Measurements from ENCODE around the gene SLBP. TPM values are rescaled to one million over a fixed set of nuclear protein-coding genes. Genes with fewer than 3 reads are reported as not detected.

SLBP gene
- total and polyA plus RNA-seq, 2 donors (not counting 1 experiment from before 2014, with no cell fraction given) = 19.4 to 31.8 TPM

DNA sequence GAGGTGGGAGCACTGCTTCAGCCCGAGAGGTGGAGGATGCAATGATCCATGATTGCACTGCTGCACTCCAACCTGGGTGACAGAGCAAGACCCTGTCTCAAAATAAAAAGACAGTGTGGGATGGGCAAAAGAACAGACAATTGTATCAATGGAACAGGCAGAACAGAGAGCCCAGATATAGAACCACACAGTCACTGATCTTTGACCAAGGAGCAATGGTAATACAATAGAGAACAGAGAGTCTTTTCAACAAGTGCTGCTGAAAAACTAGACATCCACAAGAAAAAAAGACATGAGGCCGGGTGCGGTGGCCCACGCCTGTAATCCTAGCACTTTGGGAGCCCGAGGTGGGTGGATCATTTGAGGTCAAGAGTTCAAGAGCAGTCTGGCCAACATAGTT is 33.9 kb downstream of the SLBP start:
- H3K27ac Mint-ChIP-seq = no peak overlapping the region
- Histone ChIP-seq H2AFZ (ENCODE audit: insufficient read depth, low read depth, low read length, poor library complexity, severe bottlenecking) (no peak overlapping the region), H3K27me3 (replicated peaks in 1 of 4; ENCODE audit: control extremely low read depth in 1 of 4, control insufficient read depth in 3 of 4, insufficient read depth in 4 of 4, low read length in 3 of 4) (no peaks in the 10 kb centered on the region), H3K27ac (ENCODE audit: low read length in 2 of 2) (no peak overlapping the region), H3K9me3 (ENCODE audit: control extremely low read depth in 1 of 3, control insufficient read depth in 2 of 3, insufficient read depth in 1 of 3, low read length in 2 of 3) (peaks cover 0 to 3% (median 0%) of the 10 kb centered on the region in 3 donors), H3K4me1 (ENCODE audit: control insufficient read depth in 2 of 2, insufficient read depth in 2 of 2, low read length in 2 of 2) (peaks cover 5 to 6% of the 10 kb centered on the region in 2 donors), H4K20me1 (ENCODE audit: control insufficient read depth, insufficient read depth, low read length, poor library complexity, severe bottlenecking) (no peaks in the 10 kb centered on the region), H3K9ac (ENCODE audit: low read length) (no peak overlapping the region), H3K36me3 (replicated peaks in 1 of 2; ENCODE audit: control extremely low read depth in 1 of 2, control insufficient read depth in 1 of 2, extremely low read depth in 1 of 2, insufficient read depth in 2 of 2, low read length in 1 of 2) (no peaks in the 10 kb centered on the region), H3K4me2 (replicated peaks; ENCODE audit: low read depth, low read length, poor library complexity, severe bottlenecking) (no peak overlapping the region), H3K79me2 (ENCODE audit: control insufficient read depth, insufficient read depth, low read length) (peaks cover 5% of the 10 kb centered on the region), H3K4me3 (ENCODE audit: control extremely low read depth in 1 of 5, extremely low read depth in 1 of 5, insufficient read depth in 1 of 5, low read depth in 2 of 5, low read length in 4 of 5) (no peak overlapping the region)
- ATAC-seq (ENCODE audit: low read depth) = no peak
- TF ChIP-seq, protein P1, sequence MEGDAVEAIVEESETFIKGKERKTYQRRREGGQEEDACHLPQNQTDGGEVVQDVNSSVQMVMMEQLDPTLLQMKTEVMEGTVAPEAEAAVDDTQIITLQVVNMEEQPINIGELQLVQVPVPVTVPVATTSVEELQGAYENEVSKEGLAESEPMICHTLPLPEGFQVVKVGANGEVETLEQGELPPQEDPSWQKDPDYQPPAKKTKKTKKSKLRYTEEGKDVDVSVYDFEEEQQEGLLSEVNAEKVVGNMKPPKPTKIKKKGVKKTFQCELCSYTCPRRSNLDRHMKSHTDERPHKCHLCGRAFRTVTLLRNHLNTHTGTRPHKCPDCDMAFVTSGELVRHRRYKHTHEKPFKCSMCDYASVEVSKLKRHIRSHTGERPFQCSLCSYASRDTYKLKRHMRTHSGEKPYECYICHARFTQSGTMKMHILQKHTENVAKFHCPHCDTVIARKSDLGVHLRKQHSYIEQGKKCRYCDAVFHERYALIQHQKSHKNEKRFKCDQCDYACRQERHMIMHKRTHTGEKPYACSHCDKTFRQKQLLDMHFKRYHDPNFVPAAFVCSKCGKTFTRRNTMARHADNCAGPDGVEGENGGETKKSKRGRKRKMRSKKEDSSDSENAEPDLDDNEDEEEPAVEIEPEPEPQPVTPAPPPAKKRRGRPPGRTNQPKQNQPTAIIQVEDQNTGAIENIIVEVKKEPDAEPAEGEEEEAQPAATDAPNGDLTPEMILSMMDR (IDR thresholded peaks at IDR 0.05) = no peak
- TF ChIP-seq EZH2 (IDR thresholded peaks at IDR 0.05; ENCODE audit: borderline replicate concordance, insufficient read depth, low read depth, low read length, poor library complexity, severe bottlenecking) = no peak
- intact Hi-C loops (cut with micrococcal nuclease) = no loop called here
- H3K4me1 Mint-ChIP-seq = peaks cover 6% of the 10 kb centered on the region
- no peak overlapping the region for H3K4me3 Mint-ChIP-seq
- WGBS (ENCODE audit: insufficient coverage) = 97% methylated on average over 5 of the region's 5 CpGs
- POLR2A ChIA-PET = no interaction called here
- no peaks in the 10 kb centered on the region for H3K27me3 Mint-ChIP-seq
- CTCF ChIA-PET = no interaction called here
- H3K9me3 Mint-ChIP-seq (ENCODE audit: insufficient read depth) = no peaks in the 10 kb centered on the region
- DNase-seq = no peak

DNA sequence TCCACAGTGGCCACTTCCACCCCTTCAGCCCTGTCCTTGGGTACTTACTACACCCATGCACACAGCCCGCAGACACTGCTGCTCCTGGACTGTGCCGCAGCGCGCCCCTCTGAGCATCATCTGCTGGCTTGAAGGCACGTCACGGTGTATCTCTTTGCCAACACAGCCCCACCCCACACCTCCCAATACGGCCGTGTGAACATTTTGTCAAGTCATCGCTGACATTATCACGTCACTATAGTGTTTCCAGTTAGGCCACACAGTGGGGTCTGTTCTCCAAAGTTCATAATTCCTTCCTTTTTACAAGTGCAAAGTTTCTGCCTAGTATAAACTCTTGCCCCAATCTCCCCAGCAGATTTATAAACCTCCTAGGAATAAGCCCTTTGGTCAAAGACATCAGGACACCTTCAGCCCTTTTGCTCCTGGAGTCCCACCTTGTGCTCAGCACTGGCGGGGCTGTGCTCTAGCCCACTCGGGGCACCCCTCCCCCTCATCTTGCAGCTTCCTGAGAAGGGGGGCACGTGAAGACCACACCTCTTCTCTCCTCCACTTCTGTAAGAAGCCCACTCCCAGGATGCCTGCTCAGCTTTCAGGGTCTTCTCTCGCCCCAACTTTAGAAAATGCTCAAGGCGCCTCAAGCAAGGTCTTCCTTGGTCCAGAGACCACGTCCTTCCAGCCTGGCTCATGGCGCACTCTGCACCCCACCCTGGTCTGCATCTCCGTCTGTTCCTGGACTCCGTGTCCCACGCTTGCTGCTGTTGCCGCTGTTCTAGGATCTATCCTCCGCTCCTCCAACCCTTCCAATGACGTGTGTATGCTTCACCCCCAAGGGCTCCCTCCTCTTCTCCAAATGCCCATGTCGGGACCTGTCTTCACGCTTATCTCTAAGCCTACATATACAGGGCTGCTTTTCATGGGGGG is 35.3 kb downstream of the SLBP start:
- H3K9me3 ChIP-seq (ENCODE audit: control extremely low read depth in 1 of 3, control insufficient read depth in 2 of 3, insufficient read depth in 1 of 3, low read length in 2 of 3) = peaks cover 0 to 3% (median 0%) of the 10 kb centered on the region in 3 donors
- H3K27me3 ChIP-seq (replicated peaks in 1 of 4; ENCODE audit: control extremely low read depth in 1 of 4, control insufficient read depth in 3 of 4, insufficient read depth in 4 of 4, low read length in 3 of 4) = no peaks in the 10 kb centered on the region
- H3K4me1 Mint-ChIP-seq = no peaks in the 10 kb centered on the region
- 80% methylated on average over 21 of the region's 25 CpGs for WGBS (ENCODE audit: insufficient coverage)
- CTCF ChIA-PET = interaction anchor here (1.8 kb wide), 1 partner anchor 16 kb away, joined by 6 read pairs; no protein-coding TSS in a partner anchor
- ATAC-seq (ENCODE audit: low read depth) (no peak), DNase-seq (no peak)
- no peak for TF ChIP-seq EZH2 (IDR thresholded peaks at IDR 0.05; ENCODE audit: borderline replicate concordance, insufficient read depth, low read depth, low read length, poor library complexity, severe bottlenecking)
- TF ChIP-seq, protein P1 (IDR thresholded peaks at IDR 0.05) = no peak
- no peak overlapping the region for H3K4me3 Mint-ChIP-seq
- H3K27me3 Mint-ChIP-seq = no peaks in the 10 kb centered on the region
- H3K9ac ChIP-seq (ENCODE audit: low read length) = no peak overlapping the region
- H3K36me3 ChIP-seq (replicated peaks in 1 of 2; ENCODE audit: control extremely low read depth in 1 of 2, control insufficient read depth in 1 of 2, extremely low read depth in 1 of 2, insufficient read depth in 2 of 2, low read length in 1 of 2) = no peaks in the 10 kb centered on the region
- POLR2A ChIA-PET = no interaction called here
- no peaks in the 10 kb centered on the region for H3K9me3 Mint-ChIP-seq (ENCODE audit: insufficient read depth)
- intact Hi-C loops (cut with micrococcal nuclease) = no loop called here
- H3K4me1 ChIP-seq (ENCODE audit: control insufficient read depth in 2 of 2, insufficient read depth in 2 of 2, low read length in 2 of 2) = no peaks in the 10 kb centered on the region
- no peak overlapping the region for H3K4me3 ChIP-seq (ENCODE audit: control extremely low read depth in 1 of 5, extremely low read depth in 1 of 5, insufficient read depth in 1 of 5, low read depth in 2 of 5, low read length in 4 of 5)
- H2AFZ ChIP-seq (ENCODE audit: insufficient read depth, low read depth, low read length, poor library complexity, severe bottlenecking) = no peak overlapping the region
- H3K79me2 ChIP-seq (ENCODE audit: control insufficient read depth, insufficient read depth, low read length) = peaks cover 5% of the 10 kb centered on the region
- H3K27ac Mint-ChIP-seq = no peak overlapping the region
- H3K4me2 ChIP-seq (replicated peaks; ENCODE audit: low read depth, low read length, poor library complexity, severe bottlenecking) = no peak overlapping the region
- no peaks in the 10 kb centered on the region for H4K20me1 ChIP-seq (ENCODE audit: control insufficient read depth, insufficient read depth, low read length, poor library complexity, severe bottlenecking)
- H3K27ac ChIP-seq (ENCODE audit: low read length in 2 of 2) = no peak overlapping the region

Measured in B cell (primary cell).